NB4 (cell line): ENCODE measurements around the gene BAHCC1.

Experiments used
- CTCF ChIP-seq: IDR thresholded peaks from one replicate; pipeline ENCODE4 v1.5.1; 2012; ENCODE audit warnings: low read depth, low read length
- MAX ChIP-seq: IDR thresholded peaks from 2 replicates; pipeline ENCODE4 v1.6.1; 2011; ENCODE audit warnings: low read depth, low read length
- MYC ChIP-seq: IDR thresholded peaks from 2 replicates; pipeline ENCODE4 v1.6.1; 2011; ENCODE audit warnings: low read depth, low read length
- POLR2A ChIP-seq: IDR thresholded peaks from 2 replicates; pipeline ENCODE4 v1.6.1; 2011; ENCODE audit warnings: mild to moderate bottlenecking; ENCODE audit not compliant: insufficient read length; ENCODE audit errors: extremely low read depth

GRCh38 chr17:81487089-81487486, 91.8 kb downstream of the BAHCC1 start:
- TF ChIP-seq POLR2A: no peak
- TF ChIP-seq CTCF: no peak
- no peak for TF ChIP-seq MYC
- no peak for TF ChIP-seq MAX
